Thyroid gland (tissue), 4 donors: ENCODE results near the gene STAT1.

Experiments
- CTCF ChIP-seq, 6 experiments: fragments of 200-600 bp in 3 of 6; fragments of 450-650 bp in 3 of 6; sonication (generic) in 3 of 6; IDR thresholded peaks; one replicate each; pipeline ENCODE4 v1.5.1; 2016 to 2019; ENCODE audit warnings: antibody characterized with exemption in 6 of 6, mild to moderate bottlenecking in 2 of 6, inconsistent platforms in 1 of 6, moderate library complexity in 1 of 6
- POLR2A ChIP-seq, 2 donors: fragments of 450-650 bp; IDR thresholded peaks; one replicate each; pipeline ENCODE4 v1.6.1; 2017; ENCODE audit warnings: antibody characterized with exemption in 2 of 2, mild to moderate bottlenecking in 2 of 2, moderate library complexity in 1 of 2

GRCh38 chr2:190935054-190935453 lies 78.9 kb downstream of the STAT1 start:
- TF ChIP-seq CTCF (IDR thresholded peaks at IDR 0.05), result no peak
- no peak for TF ChIP-seq POLR2A (IDR thresholded peaks at IDR 0.05)
